GM20431 (cell line): ENCODE results near the gene RAB15.
"Not testable (repeated sequence)": the region's sequence is repeated elsewhere in the genome, so short reads cannot be mapped to it uniquely, and the experiment has no call there.

ENCODE experiments used
- in situ Hi-C: fragments of 300-500 bp; cut with MseI, MboI; formaldehyde crosslinking; loops from one replicate; pipeline ENCODE4 v1.15.0; 2020; ENCODE audit warnings: low sequenced_read_pairs; ENCODE audit not compliant: unreplicated experiment

RAB15 gene

DNA sequence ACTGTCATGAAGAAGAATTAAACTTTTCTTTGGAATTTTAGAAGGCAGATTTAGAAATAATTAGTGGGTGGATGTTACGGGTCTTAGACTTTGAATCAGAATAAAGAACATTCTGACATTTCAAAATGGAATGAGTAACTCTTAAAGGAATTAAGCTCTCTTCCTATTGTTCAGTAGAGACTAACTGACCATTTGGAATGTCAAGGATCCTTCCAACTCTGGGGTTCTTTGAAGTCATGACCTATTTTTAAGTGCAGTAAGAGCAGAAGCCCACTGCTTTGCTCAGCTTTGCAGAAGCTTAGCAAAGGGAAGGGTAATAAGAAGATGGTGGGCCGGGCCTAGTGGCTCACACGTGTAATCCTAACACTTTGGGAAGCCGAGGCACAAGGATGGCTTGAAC lies 53.9 kb downstream of the RAB15 start:
- in situ Hi-C loops: no loop called here

DNA sequence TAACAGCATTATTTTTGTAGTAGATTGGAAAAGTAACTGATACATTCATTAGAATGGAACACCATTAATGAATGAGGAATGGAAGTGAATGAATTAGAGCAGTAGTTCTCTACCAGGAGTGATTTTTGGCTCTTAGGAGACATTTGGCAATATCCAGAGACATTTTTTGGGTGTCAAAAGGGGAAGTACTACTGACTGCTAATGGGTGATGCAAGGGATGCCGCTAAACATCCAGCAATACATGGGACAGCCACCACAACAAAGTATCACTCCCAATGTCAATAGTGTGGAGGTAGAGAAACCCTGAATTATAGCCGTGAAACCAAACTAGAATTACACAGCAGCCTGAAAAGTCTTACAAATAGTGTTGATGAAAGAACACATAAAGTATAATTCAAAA lies 56.3 kb downstream of the RAB15 start:
- in situ Hi-C loops: no loop called here

DNA sequence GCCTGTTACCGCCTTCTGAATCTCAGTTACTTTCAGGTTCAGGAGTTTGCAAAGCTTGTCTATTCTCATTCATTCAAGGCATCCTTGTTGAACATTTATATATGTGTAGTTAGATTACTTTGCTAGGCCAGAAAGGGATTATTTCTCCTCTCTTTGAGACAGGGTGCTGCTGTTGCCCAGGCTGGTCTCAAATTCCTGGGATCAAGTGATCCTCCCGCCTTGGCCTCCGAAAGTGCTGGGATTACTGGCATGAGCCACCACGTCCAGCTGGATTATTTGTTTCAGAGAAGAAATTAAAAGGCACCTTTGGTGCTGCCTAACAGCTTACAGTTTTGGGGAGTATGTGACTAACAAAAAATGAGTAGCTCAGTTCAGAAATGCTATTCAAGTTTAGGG lies 57.1 kb downstream of the RAB15 start:
- in situ Hi-C loops: no loop called here

DNA sequence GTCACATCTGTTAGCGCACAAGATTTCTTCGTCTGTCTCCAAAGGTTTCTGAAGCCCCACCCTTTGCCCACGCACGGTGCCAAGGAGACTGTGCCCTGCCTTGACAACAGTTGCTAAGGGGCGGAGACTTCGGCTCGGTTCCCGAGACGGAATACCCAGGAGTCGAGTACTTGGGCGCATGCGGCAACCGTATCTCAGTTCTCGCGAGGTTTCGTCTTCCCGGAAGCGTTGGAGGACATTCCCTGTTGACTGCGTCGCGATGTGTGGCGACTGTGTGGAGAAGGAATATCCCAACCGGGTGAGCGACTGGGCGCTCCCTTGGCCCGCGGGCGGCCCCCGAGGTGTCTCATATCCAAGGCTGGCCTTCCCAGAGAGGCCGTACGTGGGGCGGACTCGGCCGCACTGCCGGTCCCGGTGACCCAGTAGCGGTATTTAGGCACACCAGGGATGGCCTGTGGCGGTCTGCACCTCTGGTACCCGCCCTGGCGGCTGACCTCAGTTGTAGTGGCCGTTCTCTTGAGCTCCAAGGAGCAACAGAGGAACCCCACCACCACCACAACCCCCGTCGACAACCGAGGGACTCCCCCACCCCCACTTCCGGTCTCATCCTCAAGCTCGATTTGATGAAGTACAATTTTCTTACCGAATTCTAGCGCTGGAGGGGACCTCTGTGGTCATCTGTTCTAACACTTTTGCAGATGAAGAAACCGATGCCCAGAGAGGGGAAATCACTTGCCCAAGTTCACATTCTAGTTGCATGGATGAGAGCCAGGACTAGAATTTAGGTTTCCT lies 57.7 kb downstream of the RAB15 start, which contains the start of gene CHURC1:
Gene CHURC1 (plus strand): TSS at position 219 of the 792 bp plus-strand sequence. CDS start 41 bp downstream, at position 260.
- in situ Hi-C loops: no loop called here

DNA sequence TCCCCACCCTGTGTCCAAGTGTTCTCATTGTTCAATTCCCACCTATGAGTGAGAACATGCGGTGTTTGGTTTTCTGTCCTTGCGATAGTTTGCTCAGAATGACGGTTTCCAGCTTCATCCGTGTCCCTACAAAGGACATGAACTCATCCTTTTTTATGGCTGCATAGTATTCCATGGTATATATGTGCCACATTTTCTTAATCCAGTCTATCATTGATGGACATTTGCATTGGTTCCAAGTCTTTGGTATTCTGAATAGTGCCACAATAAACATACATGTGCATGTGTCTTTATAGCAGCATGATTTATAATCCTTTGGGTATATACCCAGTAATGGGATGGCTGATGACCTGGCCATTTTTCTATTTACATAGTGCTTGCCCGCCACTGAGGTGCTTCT lies 58.7 kb downstream of the RAB15 start:
- in situ Hi-C loops: not testable (repeated sequence)

DNA sequence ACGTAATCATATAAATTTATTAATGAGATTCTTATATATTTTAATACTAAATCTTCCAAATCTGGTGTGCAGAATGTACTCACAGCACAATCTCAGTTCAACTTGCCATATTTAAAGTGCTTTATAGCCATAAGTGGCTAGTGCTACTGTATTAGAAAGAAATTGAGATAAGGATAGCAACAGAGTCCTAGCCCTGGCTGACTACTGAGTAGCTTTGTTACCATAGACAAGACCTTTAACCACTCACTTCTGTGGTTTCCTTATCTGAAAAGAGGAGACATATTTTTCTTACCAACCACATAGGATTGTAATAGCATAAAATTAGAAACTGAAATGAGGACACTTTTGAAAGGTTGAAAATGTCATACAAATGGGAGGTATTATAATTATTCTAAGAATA lies 59.9 kb downstream of the RAB15 start:
- in situ Hi-C loops: no loop called here

DNA sequence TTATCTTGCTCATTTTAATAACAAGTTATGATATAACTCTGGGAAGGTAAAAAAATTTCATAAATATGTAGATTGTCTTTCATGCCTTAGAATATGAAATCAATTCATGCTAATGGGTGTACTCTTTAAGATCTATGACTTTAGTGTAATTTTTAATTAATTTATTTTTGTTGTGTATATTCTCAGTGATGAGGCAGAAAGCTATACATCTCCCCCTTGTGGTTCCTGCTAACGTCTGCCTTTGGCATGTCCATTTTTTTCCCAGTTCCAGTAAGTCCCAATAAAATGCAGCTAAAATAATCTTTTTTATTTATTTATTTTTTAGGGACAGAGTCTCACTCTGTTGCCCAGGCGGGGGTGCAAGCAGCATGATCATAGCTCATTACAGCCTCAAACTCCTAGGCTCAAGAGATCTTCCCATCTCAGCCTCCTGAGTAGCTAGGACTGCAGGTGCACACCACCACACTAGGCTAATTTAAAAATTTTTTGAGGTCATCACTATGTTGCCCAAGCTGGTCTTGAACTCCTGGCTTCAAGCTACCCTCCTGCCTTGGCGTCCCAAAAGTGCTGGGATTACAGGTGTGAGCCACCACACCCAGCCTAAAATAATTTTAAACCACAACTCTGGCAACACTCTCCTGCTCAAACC lies 61.2 kb downstream of the RAB15 start:
- in situ Hi-C loops: no loop called here

DNA sequence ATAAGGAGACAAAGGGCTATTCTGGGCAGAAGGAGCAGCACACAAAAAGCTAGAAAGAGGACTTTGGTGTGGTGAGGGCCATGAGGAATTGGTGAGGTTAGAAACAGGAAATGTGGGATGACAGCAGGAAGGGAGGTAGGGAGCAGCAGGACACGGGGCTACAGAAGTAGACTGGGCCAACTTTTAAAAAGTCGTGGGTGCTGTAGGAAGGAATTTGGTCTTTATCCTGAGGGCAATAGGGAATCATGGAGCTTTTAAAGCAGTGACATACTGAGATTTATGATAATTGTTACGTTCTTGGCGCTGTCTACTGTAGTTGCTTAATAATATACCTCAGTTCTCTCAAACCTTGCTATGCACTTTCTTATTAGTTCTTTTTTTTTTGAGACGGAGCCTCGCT lies 66.1 kb downstream of the RAB15 start:
- in situ Hi-C loops: no loop called here

DNA sequence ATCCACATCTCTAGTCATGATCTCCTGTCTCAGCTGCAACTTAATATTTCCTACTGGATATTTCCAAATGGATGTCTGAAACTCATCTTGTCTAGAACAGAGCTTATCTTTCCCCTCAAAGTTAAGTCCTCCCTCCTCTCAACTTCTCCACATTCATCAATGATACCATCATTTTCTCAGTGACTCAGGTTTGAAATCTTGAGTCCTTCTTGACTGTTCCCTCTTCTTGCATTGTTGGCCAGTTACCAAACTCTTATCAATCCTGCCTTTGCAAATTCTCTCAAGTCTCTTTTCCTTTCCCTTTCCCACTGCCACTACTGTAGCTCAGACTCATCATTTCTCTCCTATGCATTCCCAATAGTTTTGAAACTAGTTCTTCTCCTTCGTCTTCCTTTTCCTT lies 72.2 kb downstream of the RAB15 start:
- in situ Hi-C loops: no loop called here
